DMS79 (cell line): ENCODE measurements around the gene H19.

ENCODE experiments used
- DNase-seq: peaks from one replicate; lab custom pipeline; 2025; lab: John Stamatoyannopoulos, UW

The H19 gene

DNA sequence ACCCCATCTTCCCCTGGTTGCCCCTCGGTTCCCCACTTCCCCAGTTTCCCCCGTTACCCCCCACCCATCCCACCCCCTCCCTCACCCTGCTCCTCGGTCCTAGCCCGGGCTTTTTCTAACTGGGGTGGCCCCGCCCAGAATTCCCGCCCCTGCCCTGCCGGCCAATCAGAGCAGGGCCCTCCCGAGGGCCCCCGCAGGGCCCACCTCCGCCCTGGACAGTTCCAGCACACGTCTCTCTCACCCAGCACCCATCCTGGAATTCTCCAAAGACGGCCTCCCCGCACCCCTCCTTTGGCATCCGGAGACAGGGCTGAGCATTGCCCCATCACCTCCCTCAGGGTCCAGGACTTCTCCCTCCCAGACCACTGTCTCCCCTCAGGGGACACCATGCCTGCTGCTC, at the start of gene H19:
TSS of gene H19 (minus strand) at position 88 of the 400 bp plus-strand sequence.
- DNase-seq: no peak

DNA sequence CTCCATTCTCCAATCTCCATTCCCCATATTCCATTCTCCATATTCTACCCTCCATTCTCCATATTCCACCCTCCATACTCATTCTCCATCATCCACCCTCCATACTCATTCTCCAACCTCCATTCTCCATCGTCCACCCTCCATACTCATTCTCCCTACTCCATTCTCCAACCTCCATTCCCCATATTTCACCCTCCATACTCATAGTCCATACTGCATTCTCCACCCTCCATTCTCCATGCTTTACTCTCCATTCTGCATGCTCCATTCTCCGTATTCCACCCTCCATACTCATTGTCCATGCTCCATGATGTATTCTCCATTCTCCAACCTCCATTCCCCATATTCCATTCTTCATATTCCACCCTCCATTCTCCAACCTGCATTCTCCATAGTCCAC, 44.3 kb upstream of the H19 start:
- DNase-seq: no peak

DNA sequence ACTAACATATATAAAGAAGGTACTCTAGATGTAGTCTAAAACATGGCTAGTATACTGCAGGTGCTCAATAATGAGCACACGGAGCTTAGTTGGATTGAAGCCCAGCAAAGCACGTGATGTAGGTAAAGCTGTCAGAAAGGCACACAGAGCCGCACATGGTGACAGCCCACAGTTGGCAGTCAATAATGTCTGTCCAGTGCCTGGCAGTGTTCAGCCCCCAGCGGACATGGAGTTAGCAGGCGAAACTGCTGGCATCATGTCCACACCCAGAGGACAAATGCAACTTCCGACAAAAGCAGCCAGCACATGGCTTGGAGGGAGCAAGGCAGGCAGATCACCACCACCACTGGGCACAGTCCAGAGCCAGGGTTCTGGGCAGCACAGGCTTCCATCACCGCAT, 43.5 kb upstream of the H19 start:
- DNase-seq: no peak

DNA sequence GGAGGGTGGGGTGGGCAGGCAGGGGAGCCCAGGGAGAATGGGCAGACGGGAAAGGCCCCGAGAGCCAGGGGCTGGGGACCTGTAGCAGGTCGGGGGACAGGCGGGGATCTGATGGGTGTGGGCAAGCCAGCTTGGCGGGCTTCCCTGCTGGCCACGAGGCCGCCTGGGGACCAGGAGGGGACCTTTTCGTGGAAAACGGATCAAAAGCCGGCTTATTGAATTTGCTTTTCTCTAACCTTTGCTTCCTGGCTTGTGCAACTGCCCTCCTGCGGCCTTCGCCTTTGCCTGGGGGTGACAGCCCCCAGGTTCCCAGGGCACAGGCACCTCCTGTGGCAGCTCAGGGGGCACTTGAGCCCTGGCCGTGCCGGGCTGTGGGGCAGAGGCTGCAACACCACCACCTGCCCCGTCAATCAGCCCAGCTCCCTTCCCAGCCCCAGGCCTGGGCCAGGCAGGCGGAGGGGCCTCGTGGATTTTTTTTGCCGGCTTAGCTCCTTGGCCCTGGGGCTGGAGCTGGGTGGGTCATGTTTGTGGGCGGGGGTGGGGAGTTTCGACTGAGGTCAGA, 41.6 kb upstream of the H19 start:
- DNase-seq: no peak

DNA sequence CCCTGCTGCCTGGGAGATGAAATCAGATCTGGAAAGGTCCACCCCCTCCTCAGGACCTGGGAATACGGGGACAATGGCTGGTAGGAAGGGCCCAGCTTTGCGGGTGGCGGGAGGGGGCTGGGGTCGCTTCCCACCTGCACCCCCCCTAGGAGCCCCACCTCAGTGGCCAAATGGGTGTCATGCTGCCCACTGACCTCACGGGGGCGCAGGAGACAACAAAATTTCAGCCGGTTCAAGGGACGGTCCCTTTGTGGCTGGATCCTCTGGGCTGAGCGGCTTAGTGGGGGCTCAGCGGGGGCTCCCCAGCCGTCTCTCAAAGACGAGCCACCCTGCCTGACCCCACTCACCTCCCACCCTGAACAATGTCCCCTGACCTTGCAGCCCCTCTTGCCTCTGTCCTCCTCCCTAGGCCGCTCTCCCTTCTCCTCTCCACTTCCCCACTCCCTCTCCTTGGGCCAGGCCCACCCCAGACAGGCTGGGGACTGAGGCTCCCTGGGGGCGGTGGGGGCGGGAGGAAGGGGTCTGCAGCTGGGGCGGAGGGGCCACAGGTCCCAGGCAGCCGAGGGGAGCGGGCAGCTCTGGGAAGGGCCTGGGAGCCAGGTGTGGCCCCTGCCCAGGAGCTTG, 39.3 kb upstream of the H19 start:
- no peak for DNase-seq

DNA sequence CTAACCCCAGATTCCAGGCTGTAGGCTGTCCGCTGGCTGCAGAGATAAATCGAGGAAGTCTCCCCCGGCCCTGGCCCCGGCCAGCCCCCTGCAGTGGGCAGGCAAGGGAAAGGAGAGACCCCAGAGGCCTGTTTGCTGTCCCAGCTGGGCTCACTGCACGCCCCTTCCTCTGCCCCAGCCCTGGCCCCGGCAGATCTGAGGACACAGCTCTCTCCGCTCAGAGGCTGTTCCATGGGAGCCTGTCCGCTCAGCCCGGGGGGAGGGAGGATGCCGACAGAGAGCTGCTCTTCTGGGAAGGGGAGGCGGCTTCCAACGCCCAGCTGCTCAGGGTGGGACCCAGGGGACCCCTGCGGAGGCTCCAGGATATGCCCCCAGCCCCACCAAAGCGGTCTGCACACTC, 37.7 kb upstream of the H19 start:
- no peak for DNase-seq

DNA sequence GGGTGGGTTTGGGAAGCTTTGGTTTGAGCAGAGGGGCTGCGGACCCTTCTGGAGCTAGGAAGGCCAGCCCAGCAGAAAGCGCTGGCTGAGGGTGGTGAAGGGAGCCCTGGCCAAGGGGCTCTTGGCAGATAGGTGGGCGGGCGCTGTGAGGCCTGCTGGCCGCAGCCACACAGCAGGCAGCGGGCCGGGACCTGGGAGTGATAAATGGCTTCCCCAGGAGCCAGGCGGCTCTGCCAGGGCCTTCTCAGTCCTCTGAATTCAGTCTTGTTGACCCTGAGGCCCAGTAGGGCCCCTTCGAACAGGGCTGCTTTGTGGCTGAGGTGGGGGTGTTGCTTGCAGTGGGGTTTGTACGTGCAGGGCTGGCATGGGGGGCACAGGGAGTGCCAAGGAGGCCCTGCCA, 33.4 kb upstream of the H19 start:
- no peak for DNase-seq

DNA sequence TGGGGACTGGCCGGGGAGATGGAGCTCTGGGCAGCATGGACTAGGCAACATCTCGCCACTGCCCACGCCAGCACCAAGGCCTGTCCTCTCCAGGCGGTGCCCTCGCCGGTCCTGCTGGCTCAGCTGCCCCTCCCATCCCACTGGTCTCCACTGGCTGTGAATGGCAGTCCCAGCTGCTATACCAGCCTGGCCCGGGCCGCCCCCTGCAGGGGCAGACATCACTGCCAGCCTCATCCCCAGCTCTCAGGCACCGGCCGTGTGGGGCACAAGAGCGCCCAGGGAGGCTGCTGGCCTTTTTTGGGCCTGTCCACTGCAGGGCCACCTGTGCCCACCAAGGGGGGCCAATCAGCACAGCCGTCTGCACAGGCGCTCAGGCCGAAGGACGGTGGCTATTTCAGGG, 30.1 kb upstream of the H19 start:
- no peak for DNase-seq

DNA sequence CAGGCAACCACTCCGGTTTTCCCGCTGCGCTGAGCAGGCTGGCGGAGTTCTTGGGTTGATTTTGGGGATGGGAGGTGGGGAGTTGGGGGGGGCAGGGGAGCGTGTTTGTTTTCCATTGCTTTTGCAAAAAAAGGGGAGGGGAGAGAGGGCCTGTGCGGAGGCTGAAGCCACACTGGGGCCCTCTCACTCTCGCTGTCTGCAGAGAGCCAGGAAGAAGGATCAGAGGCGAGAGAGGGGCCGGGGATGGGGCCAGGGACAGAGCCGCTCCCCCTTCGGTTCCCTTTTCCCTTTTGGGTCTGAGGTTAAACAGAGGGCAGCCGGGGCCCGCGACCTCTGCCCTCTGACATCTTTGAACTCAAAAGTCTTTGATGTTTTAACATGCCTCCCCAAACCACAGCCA, 17.4 kb upstream of the H19 start:
- no peak for DNase-seq

DNA sequence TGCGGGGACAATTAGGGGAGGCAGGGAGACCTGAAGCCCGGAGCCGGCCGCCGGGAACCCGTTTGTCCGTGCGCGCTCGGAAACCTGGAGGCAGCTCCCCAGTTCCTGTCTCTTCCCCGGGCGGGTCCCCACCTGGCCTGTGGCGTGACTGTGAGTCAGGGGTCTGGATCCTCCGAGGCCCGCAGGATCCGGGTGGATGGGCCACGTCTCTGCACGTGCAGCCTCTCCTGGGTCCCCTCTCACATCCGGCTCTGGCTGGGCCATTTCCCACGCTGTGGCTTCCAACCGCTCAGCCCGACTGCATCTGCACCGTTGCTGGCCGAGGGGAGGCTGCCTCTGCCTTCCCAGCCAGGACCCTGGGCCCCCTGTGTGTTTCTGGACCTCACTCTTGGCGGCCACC, 14.8 kb upstream of the H19 start:
- DNase-seq: no peak

DNA sequence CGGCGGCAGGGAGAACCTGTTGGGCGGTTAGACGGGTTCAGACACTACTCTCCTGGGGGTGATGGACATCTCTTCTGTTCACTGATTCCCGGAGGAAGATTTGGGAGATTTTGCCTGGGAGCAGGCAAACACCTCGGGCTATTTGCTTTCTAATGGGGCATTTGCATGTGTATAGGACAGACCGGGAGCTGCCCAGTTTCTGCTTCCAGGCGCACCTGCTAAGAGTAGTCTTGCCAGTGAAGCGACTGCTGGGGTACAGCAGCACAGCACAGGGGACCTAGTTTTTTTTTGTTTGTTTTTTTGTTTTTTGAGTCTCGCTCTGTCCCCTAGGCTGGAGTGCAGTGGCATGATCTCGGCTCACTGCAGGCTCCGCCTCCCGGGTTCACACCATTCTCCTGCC, 6.8 kb upstream of the H19 start:
- DNase-seq: no peak

DNA sequence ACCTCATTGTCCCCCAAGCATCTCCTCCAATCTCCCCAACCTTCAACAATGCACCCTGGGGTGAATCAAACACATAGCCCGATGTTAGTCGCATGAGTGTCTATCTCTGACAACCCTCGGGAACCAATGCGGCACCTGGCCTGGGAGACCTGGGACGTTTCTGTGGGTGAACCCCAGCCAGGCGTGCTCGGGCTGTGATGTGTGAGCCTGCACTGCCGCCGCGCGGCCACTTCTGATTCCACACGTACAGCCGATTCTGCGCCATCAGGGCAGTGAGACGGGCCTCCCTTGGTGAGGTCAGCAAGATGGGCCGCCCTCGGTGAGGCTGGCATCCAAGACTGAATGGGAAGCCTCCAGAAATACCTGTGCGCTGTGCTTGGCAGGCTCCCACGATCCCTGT, 5.2 kb upstream of the H19 start:
- DNase-seq: no peak

DNA sequence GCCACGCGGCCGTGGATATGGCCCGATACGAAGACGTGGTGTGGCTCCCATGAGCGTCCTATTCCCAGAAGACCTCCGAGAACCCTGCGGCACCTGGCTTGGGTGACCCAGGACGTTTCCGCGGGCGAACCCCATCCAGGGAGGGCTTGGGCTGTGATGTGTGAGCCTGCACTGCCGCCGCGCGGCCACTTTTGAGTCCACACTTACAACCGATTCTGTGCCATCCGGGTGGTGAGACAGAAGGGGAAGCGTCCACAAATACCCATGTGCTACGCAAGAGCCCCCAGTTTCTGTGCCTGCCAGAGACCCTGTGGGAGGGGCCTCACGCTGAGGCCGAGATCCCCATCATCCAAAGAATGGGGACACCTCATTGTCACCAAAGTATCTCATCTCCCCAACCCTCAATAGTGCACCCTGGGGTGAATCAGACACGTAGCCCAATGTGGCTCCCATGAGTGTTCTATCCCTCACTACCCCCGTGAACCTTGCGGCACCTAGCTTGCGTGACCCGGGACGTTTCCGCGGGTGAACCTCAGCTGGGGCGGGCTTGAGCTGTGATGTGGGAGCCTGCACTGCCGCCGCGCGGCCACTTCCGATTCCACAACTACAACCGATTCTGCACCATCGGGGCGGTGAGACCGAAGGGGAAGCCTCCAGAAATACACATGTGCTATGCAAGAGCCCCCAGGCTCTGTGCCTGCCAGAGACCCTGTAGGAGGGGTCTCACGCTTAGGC, 4.6 kb upstream of the H19 start:
- no peak for DNase-seq

DNA sequence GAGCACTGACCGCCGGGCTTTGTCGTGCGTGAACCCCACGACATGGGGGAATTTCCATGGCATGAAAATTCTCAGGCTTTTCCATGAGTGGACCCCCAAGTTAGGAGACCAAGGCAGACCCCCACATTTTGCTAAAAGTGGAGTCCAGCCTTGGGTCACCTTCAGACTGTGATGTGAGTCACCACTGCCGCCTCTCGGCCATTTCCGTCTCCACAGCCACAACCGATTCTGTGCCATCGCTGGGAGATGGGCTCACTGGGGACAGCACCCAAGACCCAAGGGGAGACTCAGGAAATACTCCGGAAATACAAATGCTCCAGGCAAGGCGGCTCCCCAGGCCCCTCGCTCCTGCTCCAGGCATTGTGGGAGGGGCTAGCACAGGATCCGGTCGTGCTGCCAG, 1.2 kb upstream of the H19 start:
- DNase-seq: no peak

DNA sequence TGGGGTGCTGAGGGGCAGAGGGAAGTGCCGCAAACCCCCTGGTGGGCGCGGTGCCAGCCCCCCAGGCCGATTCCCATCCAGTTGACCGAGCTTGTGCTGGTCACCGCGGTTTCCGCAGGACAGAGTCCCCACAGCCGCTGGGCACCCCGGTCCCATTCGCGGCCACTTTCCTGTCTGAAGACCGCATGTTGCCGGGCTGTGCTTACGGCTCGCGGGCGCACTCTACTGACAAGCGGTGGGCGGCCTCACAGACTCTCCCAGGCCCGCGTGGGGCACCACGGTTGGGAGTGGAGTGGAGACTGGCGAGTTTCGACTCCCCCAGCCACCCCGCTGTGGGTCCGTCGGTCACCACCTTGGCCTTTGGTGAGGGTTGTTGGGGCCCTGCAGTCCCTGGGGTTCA, 648 bp upstream of the H19 start:
- no peak for DNase-seq

DNA sequence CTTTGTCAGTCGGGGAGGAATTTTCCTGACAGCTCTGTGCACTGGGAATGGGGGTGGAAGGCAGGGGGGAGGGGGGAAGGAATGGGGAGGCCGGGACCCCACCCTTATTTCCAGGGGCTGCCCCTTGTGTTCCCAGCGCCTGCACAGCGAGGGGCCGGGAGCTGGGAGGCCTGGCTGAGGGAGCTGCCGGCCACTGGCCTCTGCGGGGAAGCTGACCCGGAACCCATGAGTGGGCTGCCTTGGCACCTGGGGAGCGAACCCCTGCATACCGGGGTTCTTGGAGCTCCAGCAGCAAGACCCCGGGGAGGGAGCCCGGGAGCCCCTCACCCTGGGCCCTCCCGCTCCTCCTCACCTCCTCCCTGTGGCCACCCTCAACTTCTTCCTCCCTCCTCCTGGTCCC, 3.5 kb downstream of the H19 start:
- no peak for DNase-seq

DNA sequence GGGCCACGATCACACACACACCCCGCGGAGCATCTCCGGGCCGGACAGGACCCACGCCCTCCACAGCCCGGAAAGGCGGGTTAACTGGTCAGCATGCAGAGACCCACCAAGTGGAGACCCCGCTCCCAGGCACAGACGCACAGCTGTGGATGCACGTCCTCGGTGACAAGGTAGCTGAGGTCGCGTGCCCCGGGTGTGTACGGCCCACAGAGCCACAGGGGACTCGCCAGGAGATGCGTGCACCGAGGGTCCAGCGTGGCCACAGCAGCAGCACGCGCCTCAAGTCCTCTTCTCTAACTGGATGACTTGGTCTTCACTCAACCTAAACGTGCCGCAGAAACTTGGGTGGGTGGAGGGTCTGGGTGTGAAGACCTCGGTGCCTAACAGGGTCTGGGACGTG, 5.5 kb downstream of the H19 start:
- no peak for DNase-seq

DNA sequence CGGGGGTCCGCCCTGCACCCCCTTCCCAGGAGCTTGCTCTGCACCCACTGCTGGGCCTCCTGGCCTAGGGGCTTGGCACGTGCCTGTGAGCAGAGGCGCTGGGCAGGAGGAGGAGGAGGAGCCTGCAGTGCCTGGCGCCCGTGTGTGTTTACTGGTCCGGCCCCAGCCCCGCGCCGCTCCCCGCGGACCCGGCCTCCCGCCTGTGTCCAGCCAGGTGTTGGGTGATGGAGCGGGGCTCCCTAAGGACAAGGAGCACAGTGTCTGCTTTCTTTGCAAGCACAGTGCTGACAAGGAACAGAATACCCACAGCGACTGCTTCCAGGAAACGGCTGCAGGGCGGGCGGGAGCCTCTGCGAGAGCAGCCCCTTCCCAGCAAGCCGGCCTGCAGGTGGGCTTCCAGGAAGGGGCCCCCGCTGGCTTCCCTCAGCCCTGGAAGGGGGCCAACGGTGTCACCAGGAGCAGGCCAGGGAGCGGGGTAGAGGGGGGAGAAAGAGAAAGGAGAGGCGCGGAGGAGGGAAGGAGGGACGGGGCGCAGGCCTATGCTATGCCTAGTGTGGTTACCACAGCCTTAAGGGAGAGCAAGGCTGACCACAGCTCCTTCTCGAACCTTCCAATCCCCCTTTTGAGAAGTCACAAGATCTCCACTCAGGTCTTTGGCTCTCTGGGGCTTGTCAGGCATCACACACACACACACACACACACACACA, 6.6 kb downstream of the H19 start:
- no peak for DNase-seq

DNA sequence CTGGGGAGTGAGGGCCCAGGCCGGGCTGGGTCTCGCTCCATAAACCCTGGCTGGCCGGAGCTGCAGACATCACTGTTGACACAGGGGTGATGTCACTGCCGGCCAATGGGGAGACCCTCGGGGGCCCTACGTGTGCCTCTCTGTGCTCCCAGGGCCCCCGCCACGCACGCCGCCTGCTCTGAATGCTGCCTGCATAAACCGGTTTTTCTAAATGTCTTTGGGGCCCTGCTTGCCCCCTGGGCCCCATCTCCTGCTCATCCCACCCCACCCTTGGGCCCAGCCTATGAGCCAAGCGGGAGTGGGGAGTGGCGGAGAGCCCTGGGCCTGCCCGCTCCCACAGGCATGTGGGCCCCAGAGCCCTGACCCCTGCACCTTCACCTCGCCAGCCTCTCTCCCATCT, 7.7 kb downstream of the H19 start:
- DNase-seq: no peak

DNA sequence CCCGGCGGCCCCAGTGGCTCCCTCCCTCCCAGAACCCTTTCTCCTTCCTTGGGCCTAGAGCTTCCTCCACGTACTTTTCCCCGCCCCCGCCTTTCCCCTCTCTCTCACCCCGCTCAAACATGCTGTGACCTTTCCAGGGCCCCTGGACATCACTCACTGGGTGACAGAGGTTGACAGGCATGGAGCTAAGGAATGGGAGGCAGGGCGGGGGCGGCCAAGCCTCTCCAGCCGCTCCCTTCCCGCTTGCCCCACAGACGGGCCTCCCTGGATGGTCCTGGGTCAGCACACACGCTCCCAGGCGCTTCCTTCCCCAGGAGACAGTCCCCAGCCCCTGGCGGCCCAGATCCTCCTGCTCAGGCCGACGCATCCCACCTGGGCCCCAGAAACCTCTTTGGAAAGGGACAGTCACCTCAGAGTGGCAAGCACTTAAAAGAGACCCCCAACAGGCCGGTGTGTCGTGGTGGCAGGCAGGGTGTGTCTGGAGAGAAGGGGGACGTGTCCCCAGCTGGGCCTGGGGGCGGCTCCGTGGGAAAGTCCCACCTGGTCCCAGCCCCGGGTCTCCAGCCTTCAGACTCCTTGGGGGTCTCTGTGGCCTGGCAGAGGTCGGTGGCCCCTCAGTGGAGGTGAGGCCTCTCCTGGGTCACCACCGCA, 8.8 kb downstream of the H19 start:
- no peak for DNase-seq

DNA sequence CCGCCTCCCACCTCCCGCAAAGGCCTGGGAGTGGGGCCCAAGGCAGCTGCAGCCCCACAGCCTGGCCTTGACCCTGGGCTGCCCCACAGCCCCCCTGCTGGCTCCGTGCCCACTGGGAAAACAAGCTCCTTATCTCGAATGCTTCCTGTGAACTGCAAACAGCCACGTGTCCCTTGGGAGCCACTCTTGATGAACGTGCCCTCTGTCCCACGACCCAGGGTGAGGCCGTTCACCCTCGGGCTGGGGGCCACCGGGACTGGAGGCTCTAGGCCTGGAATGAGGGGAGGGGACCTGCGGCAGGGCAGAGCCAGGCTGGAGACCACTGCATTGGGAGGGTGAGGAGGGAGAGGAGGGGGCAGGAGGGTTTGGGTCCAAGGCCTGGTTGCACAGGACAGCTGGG, 9.5 kb downstream of the H19 start:
- DNase-seq: no peak

DNA sequence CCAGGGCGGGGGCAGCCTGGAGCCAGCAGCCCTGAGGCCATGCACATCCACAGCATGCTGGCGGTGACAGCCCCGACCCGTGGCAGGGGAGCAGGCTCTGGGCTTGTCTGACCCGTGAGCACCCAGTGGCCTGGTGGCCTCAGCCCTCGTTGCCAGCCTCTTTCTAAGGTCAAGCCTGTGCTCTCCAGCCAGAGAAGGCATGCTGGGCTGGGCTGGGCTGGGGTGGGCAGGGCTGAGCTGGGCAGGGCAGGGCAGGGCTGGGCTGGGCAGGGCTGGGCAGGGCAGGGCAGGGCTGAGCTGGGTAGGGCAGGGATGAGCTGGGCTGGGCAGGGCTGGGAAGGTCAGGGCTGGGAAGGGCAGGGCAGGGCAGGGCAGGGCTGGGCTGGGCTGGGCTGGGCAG, 10.6 kb downstream of the H19 start:
- DNase-seq: no peak

DNA sequence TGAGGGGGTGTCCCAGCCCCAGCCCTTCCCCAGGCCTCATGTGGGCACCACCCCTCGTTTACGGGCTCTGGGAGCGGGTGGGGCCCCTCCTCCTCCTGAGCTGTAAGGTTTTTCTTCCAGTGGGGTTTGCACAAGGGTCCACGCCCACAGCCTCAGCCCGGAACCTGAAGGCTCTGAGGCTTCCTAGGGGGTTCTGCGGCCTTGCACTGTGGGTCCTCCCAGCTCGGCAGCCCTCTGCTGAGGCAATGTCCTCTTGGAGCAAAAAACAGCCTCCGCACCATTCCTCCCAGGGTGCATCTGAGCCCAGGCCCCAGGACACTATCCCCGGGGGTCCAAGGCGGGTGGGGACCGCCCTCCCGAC, 14.1 kb downstream of the H19 start:
- DNase-seq: no peak
